ENCODE results near the gene ELP4.

Gene ELP4

GRCh38 chr11:31815711-31816467 lies 306.3 kb downstream of the ELP4 start:
- TF ChIP-seq CTCF (IDR thresholded peaks at IDR 0.05; ENCODE audit: insufficient read depth, missing control alignments): no peak
- FAIRE-seq (no peak), DNase-seq (ENCODE audit: insufficient read length, low spot score) (no peak)

DNA sequence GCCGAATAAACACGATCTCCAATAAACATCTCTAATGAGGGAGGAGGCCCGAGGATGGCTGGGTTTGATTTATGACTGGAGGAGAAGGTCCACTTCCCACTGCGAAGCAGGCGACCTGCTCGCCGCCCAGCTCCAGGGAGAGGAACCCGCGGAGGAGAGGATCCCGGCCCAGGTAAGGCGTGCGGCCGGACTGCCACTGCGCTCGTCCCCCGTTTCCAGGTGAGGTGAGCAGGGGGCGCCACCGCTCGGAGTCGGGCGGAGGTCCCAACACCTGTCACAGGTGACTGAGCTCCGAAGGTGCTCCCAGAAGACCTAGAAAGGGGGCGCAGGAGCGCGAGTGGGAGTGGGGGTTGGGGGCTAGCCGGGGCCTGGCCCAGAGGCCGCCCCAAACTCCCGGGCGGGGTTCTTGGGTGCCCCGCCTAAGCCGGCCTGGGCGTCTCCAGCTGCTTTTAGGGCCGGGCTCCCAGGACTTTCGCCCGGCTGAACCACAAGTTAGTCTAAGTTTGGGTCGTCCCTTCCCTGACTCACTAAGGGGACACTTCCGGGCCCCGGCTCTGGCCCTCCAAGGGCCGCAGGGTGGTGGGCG lies 307.0 kb downstream of the ELP4 start:
- FAIRE-seq (no peak), DNase-seq (ENCODE audit: insufficient read length, low spot score) (peak; percentile 18)
- TF ChIP-seq CTCF (IDR thresholded peaks at IDR 0.05; ENCODE audit: insufficient read depth, missing control alignments): no peak

DNA sequence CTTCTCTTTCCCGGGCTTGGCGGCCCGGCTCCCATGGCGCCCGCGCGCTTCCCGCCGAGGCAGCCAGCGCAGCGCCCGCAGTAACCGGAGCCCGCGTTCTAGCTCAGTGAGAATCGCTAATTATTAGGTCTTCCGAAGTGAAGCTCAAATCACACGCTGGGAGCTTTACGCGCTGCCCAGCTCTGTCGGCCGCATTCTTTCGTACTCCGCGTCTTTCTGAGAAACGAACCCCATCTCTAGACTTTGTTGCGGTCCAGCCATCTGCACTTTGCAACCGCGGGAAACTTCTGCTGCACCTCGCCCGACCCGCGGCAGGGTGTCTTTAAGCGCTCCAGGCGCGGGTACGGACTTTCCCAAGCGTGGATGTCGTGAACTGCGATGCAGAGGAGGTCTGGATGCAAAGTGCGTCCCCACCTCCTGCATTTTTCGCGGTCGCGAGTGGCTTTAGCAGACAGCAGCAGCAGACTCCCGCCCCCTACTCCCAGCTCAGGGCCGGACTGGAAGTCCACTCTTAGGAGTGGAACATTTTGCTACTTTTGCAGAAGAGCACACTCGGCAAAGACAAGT lies 307.6 kb downstream of the ELP4 start:
- DNase-seq (ENCODE audit: insufficient read length, low spot score): peak; percentile 18
- no peak for TF ChIP-seq CTCF (IDR thresholded peaks at IDR 0.05; ENCODE audit: insufficient read depth, missing control alignments)
- no peak for FAIRE-seq

DNA sequence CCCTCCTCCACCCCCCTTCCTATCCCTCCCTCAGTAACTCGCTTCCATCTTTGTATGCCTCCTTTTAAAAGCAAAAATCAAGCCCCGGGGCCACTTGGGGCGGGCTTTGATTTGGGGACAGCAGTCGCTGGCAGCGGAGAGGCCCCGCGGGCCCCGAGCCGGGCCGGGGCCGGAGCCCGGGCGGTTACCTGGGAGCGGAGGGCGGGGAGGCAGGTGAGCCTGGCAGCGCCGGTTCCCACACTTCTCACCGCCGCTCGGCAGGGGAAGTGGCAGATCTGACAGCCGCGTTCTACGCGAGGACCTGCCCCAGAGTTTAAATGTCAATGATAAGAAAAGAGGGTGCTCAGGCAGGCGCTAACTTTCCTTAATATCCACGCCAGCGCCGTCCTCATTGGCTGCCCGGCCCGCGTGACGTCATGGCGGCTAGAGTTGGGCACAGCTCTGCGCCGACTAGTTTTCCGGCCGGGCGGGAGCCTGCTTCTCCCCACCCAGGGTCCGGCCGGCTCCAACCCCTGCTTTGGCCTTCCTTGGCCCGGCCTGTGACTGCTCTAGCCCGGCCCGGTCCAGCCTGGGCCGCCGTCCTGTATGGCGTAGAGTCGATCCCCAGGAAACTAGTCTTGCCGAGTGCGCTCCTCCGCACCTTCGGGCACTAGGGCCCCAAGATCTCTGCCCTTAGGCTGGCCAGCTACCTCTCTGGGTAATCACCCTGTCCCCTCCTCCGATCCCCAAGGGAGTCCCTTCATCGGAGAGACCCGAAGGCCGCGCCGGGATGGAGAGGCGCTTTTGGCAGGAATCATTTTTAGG lies 308.3 kb downstream of the ELP4 start:
- DNase-seq (ENCODE audit: insufficient read length, low spot score) (no peak), FAIRE-seq (no peak)
- TF ChIP-seq CTCF (IDR thresholded peaks at IDR 0.05; ENCODE audit: insufficient read depth, missing control alignments): no peak

DNA sequence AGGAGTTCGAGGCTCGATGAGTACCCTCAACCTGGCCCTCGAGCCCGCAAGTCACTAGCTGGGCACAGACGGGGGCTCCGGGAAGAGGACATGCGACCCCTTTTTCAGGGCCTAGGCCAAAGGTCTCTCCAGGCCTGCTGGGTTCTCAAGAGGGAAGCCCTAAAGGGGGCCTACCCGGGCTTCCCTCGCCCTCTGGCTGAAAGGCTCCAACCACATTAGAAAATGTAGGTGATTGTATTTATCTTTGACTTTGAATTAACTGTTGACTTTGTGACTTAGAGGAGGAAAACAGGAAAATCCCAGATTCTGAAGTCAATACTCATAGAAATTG lies 308.8 kb downstream of the ELP4 start:
- DNase-seq (ENCODE audit: insufficient read length, low spot score): peak; percentile 19
- no peak for FAIRE-seq
- TF ChIP-seq CTCF (IDR thresholded peaks at IDR 0.05; ENCODE audit: insufficient read depth, missing control alignments): no peak

DNA sequence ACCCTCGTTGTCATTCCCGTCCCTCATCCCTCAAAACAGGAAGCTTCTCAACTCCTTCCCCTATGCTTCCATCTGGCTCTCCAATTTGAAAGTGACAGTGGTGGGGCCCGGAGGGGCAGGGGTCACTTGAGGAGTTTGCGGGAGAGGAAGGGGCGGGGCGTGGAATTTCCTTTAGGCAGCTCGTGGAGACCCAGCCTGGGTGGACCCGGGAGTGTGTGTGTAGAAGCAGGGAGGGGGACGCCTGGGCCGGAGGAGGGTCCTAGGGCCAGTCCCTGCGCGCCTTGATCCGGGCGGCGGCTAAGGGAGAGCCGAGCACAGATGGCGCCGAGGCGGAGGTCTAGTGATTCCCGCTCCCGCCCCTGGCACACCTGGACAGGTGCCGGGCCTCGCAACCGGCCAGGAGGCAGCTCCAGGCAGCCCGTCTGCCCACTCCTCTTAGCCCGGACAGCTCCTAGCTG lies 309.3 kb downstream of the ELP4 start:
- DNase-seq (ENCODE audit: insufficient read length, low spot score) (no peak), FAIRE-seq (no peak)
- no peak for TF ChIP-seq CTCF (IDR thresholded peaks at IDR 0.05; ENCODE audit: insufficient read depth, missing control alignments)
